Kidney (tissue), 14 donors: ENCODE measurements around the gene CHSY1. TPM values are rescaled to one million over a fixed set of nuclear protein-coding genes. Genes with fewer than 3 reads are reported as not detected.

ENCODE experiments used
- DNase-seq, 5 donors: peaks; one replicate each; pipeline ENCODE4 v3.0.0-alpha.2; 2013 to 2020
- FAIRE-seq: peaks from 2 replicates; lab custom pipeline; 2012; peaks lifted over from hg19 to GRCh38; lab: Jason Lieb, UNC
- H3K27ac ChIP-seq, 2 donors: one replicate each; pipeline ENCODE4 v1.7.0; 2013; ENCODE audit warnings: low read depth in 2 of 2, low read length in 2 of 2, inconsistent platforms in 1 of 2
- H3K27me3 ChIP-seq: one replicate; pipeline ENCODE4 v1.7.1; 2013; ENCODE audit warnings: low read length, inconsistent platforms; ENCODE audit not compliant: control insufficient read depth, insufficient read depth
- H3K36me3 ChIP-seq, 3 donors: one replicate each; pipeline versions ENCODE4 v1.7.0 to v1.7.1; 2013; ENCODE audit warnings: low read length in 3 of 3, control low read depth in 1 of 3, inconsistent platforms in 1 of 3; ENCODE audit not compliant: insufficient read depth in 3 of 3, control insufficient read depth in 2 of 3
- H3K4me1 ChIP-seq, 3 donors: one replicate each; pipeline versions ENCODE4 v1.7.0 to v1.7.1; 2013; ENCODE audit warnings: low read length in 3 of 3, inconsistent platforms in 1 of 3, low read depth in 1 of 3; ENCODE audit not compliant: control insufficient read depth in 2 of 3, insufficient read depth in 2 of 3
- H3K4me3 ChIP-seq, 3 donors: one replicate each; pipeline versions ENCODE4 v1.7.0 to v1.8.1; 2013; ENCODE audit warnings: low read length in 3 of 3, control low read depth in 1 of 3, inconsistent platforms in 1 of 3
- H3K9ac ChIP-seq, 3 donors: one replicate each; pipeline versions ENCODE4 v1.7.0 to v1.7.1; 2013; ENCODE audit warnings: low read length in 3 of 3, control low read depth in 1 of 3, inconsistent platforms in 1 of 3
- H3K9me3 ChIP-seq, 3 donors: one replicate each; pipeline versions ENCODE4 v1.7.0 to v1.7.1; 2013; ENCODE audit warnings: low read length in 3 of 3, control low read depth in 1 of 3, inconsistent platforms in 1 of 3; ENCODE audit not compliant: control insufficient read depth in 2 of 3, insufficient read depth in 1 of 3
- intact Hi-C: fragments of 100-400 bp; cut with DNase I; formaldehyde crosslinking; loops from one replicate; pipeline ENCODE4 v1.11.1; 2022
- polyA plus RNA-seq: library from polyadenylated mRNA; stranded (reverse); fragments of 350-450 nt; fragmentation: Illumina TruSeq; extraction: RNeasy Lipid Tissue Mini Kit (QIAGEN cat#74804); gene quantifications from one replicate; pipeline ENCODE4 v1.2.3, GENCODE V29; 2014; ENCODE audit warnings: low read depth, low replicate concordance; ENCODE audit not compliant: insufficient read depth
- total RNA-seq: library from RNA; stranded (reverse); fragmentation: NEBNext Ultra II Directional; extraction: Animal tissue kit (Norgen Biotek cat#: 25700); gene quantifications from one replicate; pipeline ENCODE4 v1.2.1, GENCODE V29; 2021
- TF ChIP-seq, protein P1 (sequence below): IDR thresholded peaks from 3 replicates; pipeline ENCODE4 v1.5.1; 2012; ENCODE audit warnings: mild to moderate bottlenecking, moderate library complexity, borderline replicate concordance; ENCODE audit not compliant: insufficient read depth; ENCODE audit errors: extremely low read depth
- donor health status: control.
- donor health status: control.
- donor health status: control.
- donor health status: control.
- donor health status: control.
- donor health status: DM: yes; HTN: yes; CAD: no.
- donor health status: Normal renal cell carcinoma (clear cell type).

The CHSY1 gene
- total and polyA plus RNA-seq, 2 donors from 2014 or later: 7.2 to 41.6 TPM

DNA sequence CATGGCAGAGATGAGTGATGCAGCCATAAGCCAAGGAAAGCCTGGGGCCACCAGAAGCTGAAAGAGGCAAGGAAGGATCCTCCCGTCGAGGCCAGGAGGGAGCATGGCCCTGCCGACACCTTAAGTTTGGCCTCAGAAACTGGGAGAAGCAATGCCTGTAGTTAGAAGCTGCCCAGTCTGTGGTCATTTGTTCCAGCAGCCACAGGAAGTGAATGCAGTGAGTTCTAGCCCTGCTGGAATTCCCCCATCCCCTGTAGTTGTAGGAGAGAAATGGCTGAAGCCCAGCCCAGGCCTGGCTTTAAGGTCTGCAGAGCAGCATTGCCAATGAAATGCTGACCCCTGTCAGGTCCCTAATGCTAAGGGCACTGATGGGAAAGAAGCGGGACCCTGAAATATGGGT lies 12.2 kb upstream of the CHSY1 start:
- no peak for DNase-seq
- FAIRE-seq: no peak
- Histone ChIP-seq H3K9me3 (no peaks in the 10 kb centered on the region), H3K9ac (no peak overlapping the region), H3K4me1 (peaks cover 0 to 2% (median 0%) of the 10 kb centered on the region in 3 donors), H3K27me3 (no peaks in the 10 kb centered on the region), H3K36me3 (no peaks in the 10 kb centered on the region), H3K27ac (no peak overlapping the region), H3K4me3 (no peak overlapping the region)
- TF ChIP-seq, protein P1, sequence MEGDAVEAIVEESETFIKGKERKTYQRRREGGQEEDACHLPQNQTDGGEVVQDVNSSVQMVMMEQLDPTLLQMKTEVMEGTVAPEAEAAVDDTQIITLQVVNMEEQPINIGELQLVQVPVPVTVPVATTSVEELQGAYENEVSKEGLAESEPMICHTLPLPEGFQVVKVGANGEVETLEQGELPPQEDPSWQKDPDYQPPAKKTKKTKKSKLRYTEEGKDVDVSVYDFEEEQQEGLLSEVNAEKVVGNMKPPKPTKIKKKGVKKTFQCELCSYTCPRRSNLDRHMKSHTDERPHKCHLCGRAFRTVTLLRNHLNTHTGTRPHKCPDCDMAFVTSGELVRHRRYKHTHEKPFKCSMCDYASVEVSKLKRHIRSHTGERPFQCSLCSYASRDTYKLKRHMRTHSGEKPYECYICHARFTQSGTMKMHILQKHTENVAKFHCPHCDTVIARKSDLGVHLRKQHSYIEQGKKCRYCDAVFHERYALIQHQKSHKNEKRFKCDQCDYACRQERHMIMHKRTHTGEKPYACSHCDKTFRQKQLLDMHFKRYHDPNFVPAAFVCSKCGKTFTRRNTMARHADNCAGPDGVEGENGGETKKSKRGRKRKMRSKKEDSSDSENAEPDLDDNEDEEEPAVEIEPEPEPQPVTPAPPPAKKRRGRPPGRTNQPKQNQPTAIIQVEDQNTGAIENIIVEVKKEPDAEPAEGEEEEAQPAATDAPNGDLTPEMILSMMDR: no peak
- intact Hi-C loops: no loop called here

DNA sequence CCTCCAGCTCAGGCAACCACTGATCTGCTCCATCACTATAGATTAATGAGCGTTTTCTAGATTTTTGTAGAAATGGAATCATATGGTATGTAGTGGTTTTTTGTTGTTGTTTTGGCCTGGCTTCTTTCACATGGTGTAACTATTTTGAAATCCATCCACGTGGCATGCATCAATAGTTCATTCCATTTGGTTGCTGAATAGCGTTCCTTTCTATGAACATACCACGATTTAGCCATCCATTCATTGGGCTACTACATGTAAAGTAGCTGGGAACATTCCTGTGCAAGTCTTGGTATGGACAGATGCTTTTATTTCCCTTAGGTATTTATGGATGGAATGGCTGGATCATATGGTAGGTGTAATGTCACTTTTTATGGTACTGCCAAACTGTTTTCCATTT lies 10.7 kb upstream of the CHSY1 start:
- Histone ChIP-seq H3K36me3 (no peaks in the 10 kb centered on the region), H3K27me3 (no peaks in the 10 kb centered on the region), H3K9ac (no peak overlapping the region), H3K9me3 (no peaks in the 10 kb centered on the region), H3K27ac (no peak overlapping the region), H3K4me3 (no peak overlapping the region), H3K4me1 (peaks cover 0 to 7% (median 4%) of the 10 kb centered on the region in 3 donors)
- intact Hi-C loops: no loop called here
- TF ChIP-seq, protein P1: no peak
- FAIRE-seq (no peak), DNase-seq (no peak)

DNA sequence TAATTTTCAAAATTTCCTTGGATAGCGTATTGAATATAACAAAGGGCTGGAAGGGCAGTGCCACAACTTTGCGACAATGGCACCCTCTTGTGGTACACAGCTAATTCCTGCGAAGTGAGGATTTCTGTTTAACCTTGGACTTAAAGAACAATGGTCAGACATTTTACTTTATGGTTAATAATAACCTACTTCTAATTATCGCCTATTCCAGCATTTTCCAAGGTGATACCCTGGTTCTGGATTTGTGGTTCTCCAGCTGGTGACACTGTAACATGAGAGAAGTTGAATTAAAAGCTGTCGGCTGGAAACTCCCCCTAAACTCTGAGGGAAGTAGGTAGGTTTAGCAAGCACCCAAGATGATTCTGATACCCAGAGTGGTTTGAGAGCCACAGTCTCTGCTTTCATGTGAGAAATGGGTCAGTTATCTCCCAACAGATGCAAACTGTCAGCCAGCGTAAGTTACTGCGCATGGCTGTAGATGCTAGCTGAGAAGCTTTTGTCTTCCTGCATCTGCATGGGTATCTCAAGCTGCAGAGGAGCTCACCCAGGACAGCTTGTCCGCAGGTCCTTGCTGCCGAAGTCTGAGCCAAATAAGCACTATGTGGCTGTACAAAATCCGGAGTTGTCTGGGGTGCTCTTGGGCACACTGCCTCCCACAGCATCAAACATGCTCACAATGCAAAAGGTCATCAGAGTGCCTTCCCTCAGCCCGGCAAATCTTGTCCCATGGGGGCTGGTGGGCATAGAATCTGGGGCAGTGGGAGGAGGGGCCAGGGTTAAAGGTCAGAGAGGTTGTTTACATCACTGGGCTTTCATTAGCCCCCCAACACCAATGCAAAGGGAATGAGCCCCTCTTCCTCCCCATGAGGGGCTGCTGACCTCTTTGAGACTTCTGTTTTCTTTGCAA lies 6.6 kb upstream of the CHSY1 start:
- TF ChIP-seq, protein P1: peak; percentile 89
- Histone ChIP-seq H3K4me3 (no peak overlapping the region), H3K9me3 (no peaks in the 10 kb centered on the region), H3K27ac (no peak overlapping the region), H3K27me3 (no peaks in the 10 kb centered on the region), H3K36me3 (no peaks in the 10 kb centered on the region), H3K9ac (no peak overlapping the region), H3K4me1 (peaks cover 0 to 7% (median 4%) of the 10 kb centered on the region in 3 donors)
- DNase-seq: peak in 4 of 5 donors; percentile 73 to 90 (median 81)
- intact Hi-C loops: loop anchor here (5.0 kb wide), 2 partner anchors 171 to 246 kb away; no protein-coding TSS in a partner anchor
- FAIRE-seq: peak; percentile 90
